Hepatic stellate cell (primary cell): ENCODE results near the gene NOP16.

Experiments
- DNase-seq: peaks from one replicate; pipeline ENCODE4 v3.0.0; 2011; ENCODE audit warnings: low spot score

Gene NOP16

GRCh38 chr5:176384991-176385390, 3.4 kb downstream of the NOP16 start:
- DNase-seq, result no peak

- DNase-seq, result no peak
These were observed 4.0 kb downstream of the NOP16 start for GRCh38 chr5:176384366-176384930.

- DNase-seq, result no peak
These were observed 4.4 kb downstream of the NOP16 start for GRCh38 chr5:176383961-176384360.

- no peak for DNase-seq
These were observed 5.0 kb downstream of the NOP16 start for GRCh38 chr5:176383248-176383905.

GRCh38 chr5:176382721-176383120, 5.7 kb downstream of the NOP16 start:
- no peak for DNase-seq

- no peak for DNase-seq
These were observed 6.4 kb downstream of the NOP16 start for GRCh38 chr5:176381979-176382378.

- DNase-seq, result no peak
These were observed 7.0 kb downstream of the NOP16 start for GRCh38 chr5:176381423-176381822.

- no peak for DNase-seq
These were observed 8.5 kb downstream of the NOP16 start for GRCh38 chr5:176379881-176380280.

- no peak for DNase-seq
These were observed 15.1 kb downstream of the NOP16 start for GRCh38 chr5:176373100-176373818.

GRCh38 chr5:176371621-176372539, 16.5 kb downstream of the NOP16 start:
- DNase-seq, result no peak

GRCh38 chr5:176369934-176370711, 18.3 kb downstream of the NOP16 start:
- no peak for DNase-seq

- DNase-seq, result no peak
These were observed 19.7 kb downstream of the NOP16 start for GRCh38 chr5:176368726-176369125.

- no peak for DNase-seq
These were observed 22.0 kb downstream of the NOP16 start for GRCh38 chr5:176366232-176366894.

- peak; percentile 76 for DNase-seq
These were observed 22.8 kb downstream of the NOP16 start, which contains the start of gene ARL10 for GRCh38 chr5:176365351-176366231. TSS of gene ARL10 (plus strand) at chr5:176365487. CDS start at chr5:176365564, 77 bp downstream.

GRCh38 chr5:176364765-176365350, 23.5 kb downstream of the NOP16 start:
- DNase-seq, result no peak

GRCh38 chr5:176362233-176362490, 26.2 kb downstream of the NOP16 start:
- no peak for DNase-seq

GRCh38 chr5:176361437-176362232, 26.8 kb downstream of the NOP16 start, which contains the start of gene KIAA1191:
TSS of gene KIAA1191 (minus strand) at chr5:176361764. CDS start at chr5:176359508, 2,256 bp downstream.
- DNase-seq, result peak; percentile 91

GRCh38 chr5:176360894-176361436, 27.4 kb downstream of the NOP16 start:
- peak; percentile 16 for DNase-seq
